ENCODE measurements around the gene FBXO48.
"Not testable (repeated sequence)": the region's sequence is repeated elsewhere in the genome, so short reads cannot be mapped to it uniquely, and the experiment has no call there.

The FBXO48 gene

DNA sequence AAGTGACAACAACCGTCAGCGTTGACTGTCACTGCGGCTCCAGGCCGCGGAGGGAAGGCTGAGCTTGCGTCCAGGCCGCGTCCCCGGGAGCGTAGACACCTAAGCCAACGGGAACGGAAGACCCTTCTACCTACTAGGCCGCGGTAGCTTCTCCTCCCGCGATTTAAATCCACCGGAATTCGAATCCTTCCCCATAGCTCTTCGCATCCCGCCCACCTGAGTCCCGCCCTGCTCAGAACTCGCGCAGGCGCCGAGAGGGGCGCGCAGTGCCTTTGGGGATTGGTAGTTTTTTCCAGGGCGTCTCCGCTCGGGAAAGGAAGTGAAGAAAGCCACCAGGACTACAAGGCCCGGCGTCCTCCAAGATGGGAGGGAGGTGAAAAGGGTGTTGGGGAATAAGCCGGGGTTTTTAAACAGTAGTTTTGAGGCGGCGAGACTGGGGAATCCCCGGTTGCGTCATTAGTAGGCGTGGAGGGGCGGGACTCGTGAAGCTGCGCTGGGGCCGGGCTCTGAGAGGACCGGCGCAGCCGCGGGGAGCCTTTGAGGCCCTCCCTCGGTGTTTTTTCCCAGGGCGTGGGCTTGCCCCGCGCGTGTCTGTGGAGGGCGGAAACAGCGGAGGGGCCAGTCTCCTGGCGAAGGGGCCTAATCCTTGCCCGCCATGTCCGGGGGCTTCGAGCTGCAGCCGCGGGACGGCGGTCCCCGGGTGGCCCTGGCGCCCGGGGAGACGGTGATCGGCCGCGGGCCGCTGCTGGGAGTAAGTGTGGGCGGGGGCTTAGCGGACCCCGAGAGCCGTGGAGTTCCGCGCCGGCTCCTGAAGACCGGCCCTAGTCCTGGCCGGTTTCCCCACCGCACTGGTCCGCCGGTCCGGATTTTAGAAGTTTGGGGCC, at the start of gene FBXO48, which contains the start of gene APLF:
Gene FBXO48 (minus strand): TSS at position 218 of the 884 bp plus-strand sequence. CDS start 2,149 bp downstream, outside the sequence.
Gene APLF (plus strand): TSS at position 509 of the 884 bp plus-strand sequence. CDS start 147 bp downstream, at position 656.
- peak; percentile 99 for DNase-seq (ENCODE audit: low read depth, low spot score)

GRCh38 chr2:68516051-68516955, 49.2 kb upstream of the FBXO48 start:
- no peak for DNase-seq (ENCODE audit: low read depth, low spot score)

DNA sequence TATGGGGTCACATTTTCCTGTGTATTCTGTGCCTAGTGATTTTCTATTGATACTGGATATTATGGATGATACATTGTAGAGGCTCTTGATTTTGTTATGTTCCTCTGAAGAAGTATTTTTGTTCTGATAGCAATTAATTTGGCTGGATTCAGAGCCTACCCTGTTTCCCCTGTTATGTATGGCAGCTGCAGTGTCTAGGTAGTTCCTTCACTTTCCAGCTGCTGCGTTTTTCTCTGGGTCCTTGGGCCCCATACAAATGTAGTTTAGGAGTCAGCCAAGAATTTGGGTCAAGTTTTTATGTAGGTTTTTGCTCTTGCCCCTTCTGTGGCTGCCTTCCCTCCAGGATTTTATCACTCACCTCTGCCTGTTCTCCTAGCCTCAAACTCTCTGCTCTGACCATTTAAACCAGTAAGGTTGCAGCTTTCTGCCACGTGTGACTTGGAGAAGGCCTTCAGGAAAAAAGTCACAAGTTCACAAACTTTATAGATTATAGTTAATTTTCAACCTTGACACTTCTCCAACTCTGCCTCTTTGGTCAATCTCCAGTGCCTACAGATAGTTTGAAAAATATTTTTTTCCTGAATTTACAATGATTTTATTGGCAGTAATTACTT, 47.3 kb upstream of the FBXO48 start:
- no peak for DNase-seq (ENCODE audit: low read depth, low spot score)

- no peak for DNase-seq (ENCODE audit: low read depth, low spot score)
These were observed 45.9 kb upstream of the FBXO48 start for GRCh38 chr2:68512966-68513365.

DNA sequence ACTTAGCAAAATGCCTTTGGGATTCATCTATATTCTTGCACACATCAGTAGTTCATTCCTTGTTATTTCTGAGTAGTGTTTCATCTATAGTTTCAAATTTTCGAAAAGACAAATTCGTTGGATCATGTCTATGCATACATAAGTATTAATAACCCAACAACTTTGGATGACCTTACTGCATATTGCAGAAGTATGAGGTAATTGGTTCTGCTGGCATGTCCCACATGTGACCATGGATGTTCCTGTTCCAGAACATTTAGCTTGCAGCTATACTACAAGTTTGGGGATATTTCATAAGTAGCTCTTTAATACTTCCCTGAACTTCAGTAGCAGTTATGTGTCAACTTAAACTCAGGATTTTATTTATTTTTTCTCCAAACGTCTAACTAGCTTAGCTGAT, 45.2 kb upstream of the FBXO48 start:
- DNase-seq (ENCODE audit: low read depth, low spot score) = no peak

DNA sequence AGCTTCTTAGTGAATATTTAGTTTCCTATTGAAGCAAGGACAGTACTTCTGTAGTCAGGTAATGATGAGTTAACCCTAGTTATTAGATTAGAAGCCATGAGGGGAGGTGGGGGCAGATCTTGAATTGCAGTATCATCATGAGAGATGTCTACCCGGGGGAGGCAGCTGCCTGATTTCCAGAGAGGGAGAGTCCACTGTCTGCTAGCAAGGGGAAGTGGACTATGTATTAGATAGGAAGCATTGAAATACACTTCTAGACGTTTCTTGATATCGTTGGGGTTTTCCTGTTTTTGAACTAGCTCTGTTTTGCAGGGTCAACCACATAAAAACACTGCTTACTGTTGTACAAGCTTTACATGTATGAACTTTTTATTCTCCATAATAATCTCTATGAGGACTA, 39.1 kb upstream of the FBXO48 start:
- DNase-seq (ENCODE audit: low read depth, low spot score) = no peak

DNA sequence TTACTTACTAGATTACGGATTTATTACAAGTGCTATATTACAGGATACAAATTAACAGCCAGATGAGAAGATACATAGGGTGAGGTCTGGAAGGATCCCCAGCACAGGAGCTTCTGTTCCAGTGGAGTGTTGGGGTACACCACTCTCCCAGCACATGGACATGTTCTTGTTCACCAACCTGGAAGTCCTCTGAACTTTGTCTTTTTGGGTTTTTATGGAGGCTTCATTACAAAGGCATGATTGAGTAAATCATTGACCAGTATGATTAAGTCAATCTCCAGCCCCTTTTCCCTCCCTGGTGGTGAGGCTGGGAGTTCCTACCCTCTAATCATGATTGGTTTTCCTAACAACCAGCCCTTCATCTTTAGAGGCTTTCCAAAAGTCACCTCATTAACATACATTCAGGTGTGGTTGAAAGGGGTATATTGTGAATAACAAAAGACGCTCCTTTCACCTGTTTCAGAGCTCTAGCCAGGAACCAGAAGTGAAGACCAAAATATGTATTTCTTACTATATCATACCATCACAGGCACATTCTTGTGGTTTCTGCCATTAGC, 38.6 kb upstream of the FBXO48 start:
- DNase-seq (ENCODE audit: low read depth, low spot score) = no peak

GRCh38 chr2:68501768-68502167, 34.7 kb upstream of the FBXO48 start:
- DNase-seq (ENCODE audit: low read depth, low spot score) = no peak

DNA sequence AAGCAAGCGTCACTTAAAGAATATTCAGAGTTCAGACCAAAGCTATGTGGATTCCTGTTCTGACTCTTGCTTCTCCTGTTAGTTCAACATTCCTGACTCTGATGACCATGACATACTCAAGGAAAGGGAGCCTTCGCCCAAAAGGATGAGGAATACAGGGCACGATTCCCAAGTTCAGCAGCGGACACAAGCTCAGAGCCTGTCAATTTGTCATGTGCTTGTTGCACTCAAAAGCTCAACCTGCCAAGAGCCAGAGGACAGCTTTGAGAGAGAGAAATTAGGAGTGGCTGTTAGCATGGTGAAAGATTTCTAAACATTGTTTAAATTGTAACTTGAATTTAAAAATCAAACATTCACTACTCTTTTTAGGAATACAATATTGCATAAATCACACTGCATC, 33.6 kb upstream of the FBXO48 start:
- DNase-seq (ENCODE audit: low read depth, low spot score) = no peak

DNA sequence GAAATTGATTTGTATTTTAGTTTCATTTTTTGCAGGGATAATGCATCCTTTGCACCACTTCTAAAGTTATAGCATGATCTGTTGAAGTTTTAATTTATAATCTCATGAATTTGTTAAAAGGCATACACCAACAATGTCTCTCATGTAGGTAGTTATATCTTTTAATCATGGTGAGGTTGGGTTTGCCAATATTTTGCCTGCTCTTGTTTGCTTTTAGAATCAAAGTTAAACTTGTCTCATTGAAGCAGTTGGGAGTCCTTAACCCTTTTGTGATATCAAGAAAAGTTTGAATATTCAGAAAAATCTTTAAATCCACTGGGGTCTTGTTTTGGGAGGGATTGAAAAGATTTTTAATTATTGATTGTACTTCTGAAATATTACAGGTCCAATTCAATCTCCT, 32.0 kb upstream of the FBXO48 start:
- DNase-seq (ENCODE audit: low read depth, low spot score) = no peak

- no peak for DNase-seq (ENCODE audit: low read depth, low spot score)
These were observed 24.5 kb upstream of the FBXO48 start for GRCh38 chr2:68491582-68491981.

DNA sequence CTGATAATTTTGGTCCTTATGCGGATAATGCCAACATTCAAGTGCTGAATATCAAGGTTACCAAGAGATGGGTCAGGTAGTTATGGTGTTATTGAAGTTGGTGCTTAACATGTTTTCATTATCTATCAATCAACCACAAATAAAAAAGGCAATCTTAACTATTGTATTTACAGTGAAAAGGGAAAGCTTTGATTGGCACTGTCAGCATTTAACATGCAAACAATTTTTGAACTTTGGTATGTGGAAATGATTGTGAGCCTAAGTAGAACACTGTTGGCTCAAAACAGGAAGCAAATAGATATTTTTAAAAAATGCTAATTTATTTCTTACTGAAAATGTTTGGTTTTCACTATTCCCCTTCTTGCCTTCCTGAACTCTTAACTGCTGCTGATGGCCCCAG, 22.2 kb upstream of the FBXO48 start:
- no peak for DNase-seq (ENCODE audit: low read depth, low spot score)

DNA sequence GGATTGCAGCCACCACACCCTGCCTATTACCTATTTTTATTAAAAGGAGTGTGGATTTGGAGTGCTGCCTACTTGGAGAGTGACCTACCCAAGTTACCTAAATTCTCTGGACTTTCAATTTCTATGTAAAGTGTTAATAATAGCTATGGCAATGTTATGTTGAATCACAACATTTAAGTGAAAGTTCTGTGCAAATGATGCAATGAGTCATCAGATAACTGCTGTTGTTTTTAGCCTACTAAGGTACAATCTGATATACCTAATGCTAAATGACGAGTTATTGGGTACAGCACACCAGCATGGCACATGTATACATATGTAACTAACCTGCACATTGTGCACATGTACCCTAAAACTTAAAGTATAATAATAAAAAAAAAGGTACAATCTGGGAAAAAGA, 21.5 kb upstream of the FBXO48 start:
- not testable (repeated sequence) for DNase-seq (ENCODE audit: low read depth, low spot score)

DNA sequence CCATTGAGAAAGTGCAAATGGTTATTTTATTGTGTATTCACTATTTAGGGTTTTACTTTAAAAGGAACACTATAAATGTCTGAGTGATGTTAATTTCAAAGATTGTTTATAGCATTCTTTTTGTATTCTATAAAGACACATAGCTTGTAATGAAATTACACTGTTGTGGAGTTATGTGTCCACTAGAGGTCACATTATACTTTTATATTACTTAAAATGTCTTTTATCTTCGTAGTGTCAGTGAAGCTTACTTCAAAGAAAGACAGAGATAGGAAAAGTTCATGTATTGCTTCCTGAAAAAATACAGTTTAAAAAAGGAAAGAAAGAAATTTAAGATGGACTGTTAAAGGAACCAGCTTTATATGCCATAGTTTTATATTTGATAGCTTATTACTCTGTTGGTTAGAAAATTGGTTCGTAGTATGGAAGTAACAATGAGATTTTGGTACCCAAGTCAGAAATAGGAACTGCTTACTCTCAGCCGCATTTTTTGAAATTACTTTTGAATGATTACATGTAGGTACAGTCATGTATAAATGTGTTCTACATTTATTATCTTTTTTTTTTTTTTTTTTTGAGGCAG, 20.8 kb upstream of the FBXO48 start:
- no peak for DNase-seq (ENCODE audit: low read depth, low spot score)

GRCh38 chr2:68483011-68483410, 15.9 kb upstream of the FBXO48 start:
- DNase-seq (ENCODE audit: low read depth, low spot score) = peak; percentile 50

DNA sequence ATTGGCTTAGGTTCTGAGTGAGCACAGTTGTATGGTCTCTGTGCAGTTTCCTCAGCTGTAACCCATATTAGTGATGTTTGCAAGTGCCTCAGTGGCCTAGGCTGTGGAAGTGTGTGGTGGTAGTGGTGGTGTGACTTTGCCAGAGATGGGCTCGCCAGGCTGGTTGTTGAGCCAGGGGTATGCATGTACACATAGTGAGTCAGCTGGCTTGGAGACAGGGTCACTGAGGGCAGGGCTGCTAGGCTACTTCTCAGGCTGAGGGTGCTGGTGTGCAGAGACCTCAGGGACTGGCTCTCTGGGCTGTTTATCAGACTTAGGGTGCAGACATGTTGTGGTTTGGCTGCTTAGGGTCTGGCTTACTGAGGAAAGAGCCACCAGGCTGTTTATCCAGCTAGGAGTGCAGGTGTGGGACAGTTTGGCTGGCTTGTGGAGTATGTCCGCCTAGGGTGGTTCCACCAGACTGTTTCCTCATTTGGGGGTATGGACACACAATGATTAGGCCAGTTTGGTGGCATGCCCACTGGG, 15.3 kb upstream of the FBXO48 start:
- DNase-seq (ENCODE audit: low read depth, low spot score) = no peak

- no peak for DNase-seq (ENCODE audit: low read depth, low spot score)
These were observed 11.6 kb upstream of the FBXO48 start for GRCh38 chr2:68478688-68479087.

DNA sequence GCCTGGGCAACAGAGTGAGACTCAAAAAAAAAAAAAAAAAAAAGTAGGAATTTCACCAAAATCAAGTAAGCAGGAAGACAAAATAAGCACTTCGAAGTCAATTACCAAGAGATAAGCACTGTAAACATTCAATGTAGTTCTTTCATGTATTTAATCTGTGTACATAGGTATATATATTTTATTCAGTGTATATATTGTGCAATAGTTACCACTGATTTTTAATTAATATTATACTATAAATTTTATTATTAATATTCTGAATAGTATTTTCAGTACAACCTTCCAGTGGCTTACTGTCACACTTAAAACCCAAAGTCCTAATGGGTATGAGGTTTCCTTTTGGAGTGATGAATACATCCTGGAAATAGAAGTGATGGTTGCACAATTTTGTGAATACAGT, 9.4 kb upstream of the FBXO48 start:
- DNase-seq (ENCODE audit: low read depth, low spot score) = no peak

GRCh38 chr2:68475576-68475975, 8.5 kb upstream of the FBXO48 start:
- DNase-seq (ENCODE audit: low read depth, low spot score) = no peak

- DNase-seq (ENCODE audit: low read depth, low spot score) = no peak
These were observed 8.0 kb upstream of the FBXO48 start for GRCh38 chr2:68475110-68475509.

DNA sequence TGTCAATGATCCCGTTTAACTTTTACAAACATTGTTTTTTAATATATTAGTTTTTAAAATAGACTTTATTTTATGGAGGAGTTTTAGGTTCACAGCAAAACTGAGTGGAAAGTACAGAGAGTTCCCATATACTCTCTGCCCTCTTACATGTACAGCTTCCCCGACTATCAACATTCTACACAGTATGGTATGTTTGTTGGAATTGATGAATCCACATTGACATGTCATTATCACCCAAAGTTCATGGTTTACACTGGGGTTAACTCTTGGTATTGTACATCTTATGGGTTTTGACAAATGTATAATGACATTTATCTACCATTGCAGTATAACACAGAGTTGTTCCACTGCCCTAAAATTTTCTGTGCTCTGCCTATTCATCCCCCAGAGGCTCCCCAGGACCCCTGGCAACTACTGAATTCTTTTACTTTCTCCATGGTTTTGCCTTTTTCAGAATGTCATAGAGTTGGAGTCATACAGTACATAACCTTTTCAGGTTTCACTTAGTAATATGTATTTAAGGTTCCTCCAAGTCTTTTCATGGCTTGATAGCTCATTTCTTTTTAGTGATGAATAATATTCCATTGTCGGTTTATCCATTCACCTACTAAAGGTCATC, 5.8 kb upstream of the FBXO48 start:
- no peak for DNase-seq (ENCODE audit: low read depth, low spot score)

All from ELF-1 (cell line).